Heart left ventricle (tissue), 13 donors: ENCODE measurements around the gene LHX4.

ENCODE experiments used
- CTCF ChIP-seq, 12 donors: fragments of 200-600 bp; sonication (generic) in 4 of 12; IDR thresholded peaks; one replicate each; pipeline versions ENCODE4 v1.5.0 to v1.8.0; 2018 to 2022; ENCODE audit warnings: antibody characterized with exemption in 12 of 12, mild to moderate bottlenecking in 5 of 12
- POLR2A ChIP-seq, 2 donors: fragments of 450-650 bp; IDR thresholded peaks; one replicate each; pipeline ENCODE4 v1.6.1; 2017; ENCODE audit warnings: antibody characterized with exemption in 2 of 2, mild to moderate bottlenecking in 2 of 2, moderate library complexity in 2 of 2
- donor health status: ischemic (EF 13 %, LVEDD 7.1; RV severe dilation, severe dysfunction).
- donor health status: DM: no; HTN: yes; CAD: no.
- donor health status: DM: no; HTN: no; CAD: no.
- donor health status: ischemic (EF 25% LVEDD 6.9; RV normal size, moderate dysfunction).
- donor health status: ischemic (EF 25% LVEDD 5.7; RV mildly dilated, moderate dysfunction).
- donor health status: ischemic (EF 35%, LVEDD 5.7; RV mildly dilated, moderate dysfunction).
- donor health status: nonischemic (EF 11% LVEDD 7.7; RV severe dilation, severe dysfunction).
- donor health status: DM: yes; HTN: yes; CAD: no.
- donor health status: PGD.
- donor health status: ischemic (EF 29% LVEDD 5.4; RV normal size, mild dysfunction).
- donor health status: nonischemic (EF 23%, LVEDD 6.1; RV moderate dilation, normal function).

- no peak for TF ChIP-seq CTCF (IDR thresholded peaks at IDR 0.05)
- no peak for TF ChIP-seq POLR2A (IDR thresholded peaks at IDR 0.05)
These were observed 65.9 kb downstream of the LHX4 start for GRCh38 chr1:180295999-180296398.
